Renal cortex interstitium (tissue), 11 donors: Measurements from ENCODE around the gene CHCHD5. TPM values are rescaled to one million over a fixed set of nuclear protein-coding genes. Genes with fewer than 3 reads are reported as not detected.
"Not testable (repeated sequence)": the region's sequence is repeated elsewhere in the genome, so short reads cannot be mapped to it uniquely, and the experiment has no call there.

Experiments used
- DNase-seq, 11 donors: peaks; one replicate each; pipeline ENCODE4 v3.0.0-alpha.2; 2013; ENCODE audit warnings: low read depth in 9 of 11, low spot score in 4 of 11; ENCODE audit errors: extremely low read depth in 1 of 11
- polyA plus RNA-seq, 3 donors: library from polyadenylated mRNA; unstranded; fragments of 120-200 nt; gene quantifications; one replicate each; pipeline ENCODE4 v1.2.1, GENCODE V29; 2013; ENCODE audit not compliant: insufficient read length in 3 of 3

Gene CHCHD5
- polyA plus RNA-seq, 3 donors = 19.8 to 35.0 (median 31.0) TPM

GRCh38 chr2:112612283-112612682 is 27.9 kb downstream of the CHCHD5 start:
- DNase-seq = not testable (repeated sequence)

- DNase-seq = no peak
These were observed 29.9 kb downstream of the CHCHD5 start for GRCh38 chr2:112614201-112614840.

GRCh38 chr2:112615051-112615450 is 30.6 kb downstream of the CHCHD5 start:
- DNase-seq = no peak

GRCh38 chr2:112615798-112616197 is 31.4 kb downstream of the CHCHD5 start:
- not testable (repeated sequence) for DNase-seq

GRCh38 chr2:112618383-112618782 is 34.0 kb downstream of the CHCHD5 start:
- no peak for DNase-seq

- no peak for DNase-seq
These were observed 37.5 kb downstream of the CHCHD5 start for GRCh38 chr2:112621790-112622527.

GRCh38 chr2:112622528-112622849 is 38.1 kb downstream of the CHCHD5 start:
- no peak for DNase-seq

- no peak for DNase-seq
These were observed 39.7 kb downstream of the CHCHD5 start for GRCh38 chr2:112623913-112624777.

GRCh38 chr2:112625474-112626114 is 41.2 kb downstream of the CHCHD5 start:
- DNase-seq = no peak

GRCh38 chr2:112626604-112627059 is 42.2 kb downstream of the CHCHD5 start:
- DNase-seq = no peak

GRCh38 chr2:112627060-112628040 is 42.9 kb downstream of the CHCHD5 start:
- DNase-seq = no peak

- DNase-seq = no peak
These were observed 44.8 kb downstream of the CHCHD5 start for GRCh38 chr2:112629224-112629623.

- DNase-seq = no peak
These were observed 45.4 kb downstream of the CHCHD5 start for GRCh38 chr2:112629823-112630222.

- no peak for DNase-seq
These were observed 45.9 kb downstream of the CHCHD5 start for GRCh38 chr2:112630268-112630667.

GRCh38 chr2:112633708-112634107 is 49.3 kb downstream of the CHCHD5 start:
- DNase-seq = no peak

- no peak for DNase-seq
These were observed 49.9 kb downstream of the CHCHD5 start for GRCh38 chr2:112634153-112634873.

GRCh38 chr2:112634874-112635157 is 50.4 kb downstream of the CHCHD5 start:
- no peak for DNase-seq
